Measurements from ENCODE around the gene CYP2A7. TPM values are rescaled to one million over a fixed set of nuclear protein-coding genes. Genes with fewer than 3 reads are reported as not detected.
A peak's percentile ranks its signal among the peaks of the same experiment; 100 is the strongest.

CYP2A7 gene
- total and polyA plus RNA-seq, 9 of the 15 experiments (the other 6 are each of a cell fraction or from before 2014, with no cell fraction given), result 0.22 TPM; not detected in 8

DNA sequence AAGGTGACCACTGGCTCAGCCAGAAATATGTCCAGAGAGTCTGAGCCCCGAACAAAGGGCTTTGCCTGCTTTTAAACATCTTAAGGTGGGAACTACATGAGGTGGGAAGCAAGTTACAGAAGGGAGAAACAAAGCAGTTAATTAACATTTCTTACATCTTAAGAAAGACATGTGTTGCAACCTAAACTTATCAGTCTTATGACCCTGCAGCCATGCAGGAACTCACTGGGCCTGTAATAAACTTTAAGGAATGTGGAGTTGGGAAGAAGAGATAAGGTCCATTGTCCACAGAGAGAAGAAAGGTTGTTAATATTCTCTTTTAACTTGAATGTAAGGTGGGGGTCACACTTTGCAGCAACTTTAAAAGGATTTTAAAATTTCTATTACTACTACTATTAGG is 46.8 kb upstream of the CYP2A7 start (continued):
- TF ChIP-seq, protein P1, sequence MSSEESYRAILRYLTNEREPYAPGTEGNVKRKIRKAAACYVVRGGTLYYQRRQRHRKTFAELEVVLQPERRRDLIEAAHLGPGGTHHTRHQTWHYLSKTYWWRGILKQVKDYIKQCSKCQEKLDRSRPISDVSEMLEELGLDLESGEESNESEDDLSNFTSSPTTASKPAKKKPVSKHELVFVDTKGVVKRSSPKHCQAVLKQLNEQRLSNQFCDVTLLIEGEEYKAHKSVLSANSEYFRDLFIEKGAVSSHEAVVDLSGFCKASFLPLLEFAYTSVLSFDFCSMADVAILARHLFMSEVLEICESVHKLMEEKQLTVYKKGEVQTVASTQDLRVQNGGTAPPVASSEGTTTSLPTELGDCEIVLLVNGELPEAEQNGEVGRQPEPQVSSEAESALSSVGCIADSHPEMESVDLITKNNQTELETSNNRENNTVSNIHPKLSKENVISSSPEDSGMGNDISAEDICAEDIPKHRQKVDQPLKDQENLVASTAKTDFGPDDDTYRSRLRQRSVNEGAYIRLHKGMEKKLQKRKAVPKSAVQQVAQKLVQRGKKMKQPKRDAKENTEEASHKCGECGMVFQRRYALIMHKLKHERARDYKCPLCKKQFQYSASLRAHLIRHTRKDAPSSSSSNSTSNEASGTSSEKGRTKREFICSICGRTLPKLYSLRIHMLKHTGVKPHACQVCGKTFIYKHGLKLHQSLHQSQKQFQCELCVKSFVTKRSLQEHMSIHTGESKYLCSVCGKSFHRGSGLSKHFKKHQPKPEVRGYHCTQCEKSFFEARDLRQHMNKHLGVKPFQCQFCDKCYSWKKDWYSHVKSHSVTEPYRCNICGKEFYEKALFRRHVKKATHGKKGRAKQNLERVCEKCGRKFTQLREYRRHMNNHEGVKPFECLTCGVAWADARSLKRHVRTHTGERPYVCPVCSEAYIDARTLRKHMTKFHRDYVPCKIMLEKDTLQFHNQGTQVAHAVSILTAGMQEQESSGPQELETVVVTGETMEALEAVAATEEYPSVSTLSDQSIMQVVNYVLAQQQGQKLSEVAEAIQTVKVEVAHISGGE (CRISPR knock-in tag; IDR thresholded peaks at IDR 0.05), result no peak
- TF ChIP-seq TAF15 (IDR thresholded peaks at IDR 0.05; ENCODE audit: low read depth, low read length), result no peak
- peak; percentile 74 for TF ChIP-seq TAL1 (IDR thresholded peaks at IDR 0.05)
- no peak for TF ChIP-seq RAD51 (IDR thresholded peaks at IDR 0.05; ENCODE audit: borderline replicate concordance, low read depth)
- no peak for TF ChIP-seq SLC30A9 (CRISPR knock-in tag; IDR thresholded peaks at IDR 0.05)
- TF ChIP-seq JUND (IDR thresholded peaks at IDR 0.05; ENCODE audit: borderline replicate concordance, low read depth, low read length), result peak; percentile 45; the same call in 1 of the 2 replicates
- no peak for TF ChIP-seq JUND (tag; IDR thresholded peaks at IDR 0.05; ENCODE audit: borderline replicate concordance, low read depth, low read length)
- no peak for TF ChIP-seq ZNF77 (CRISPR knock-in tag; IDR thresholded peaks at IDR 0.05)
- no peak for TF ChIP-seq TSC22D4 (tag; IDR thresholded peaks at IDR 0.05)
- TF ChIP-seq SRF (CRISPR knock-in tag; IDR thresholded peaks at IDR 0.05), result no peak
- TF ChIP-seq DDX20 (tag; IDR thresholded peaks at IDR 0.05; ENCODE audit: low read depth), result no peak
- TF ChIP-seq CBFA2T3 (IDR thresholded peaks at IDR 0.05), result peak; percentile 65; the same call in 1 of the 2 replicates
- no peak for TF ChIP-seq RCOR1 (IDR thresholded peaks at IDR 0.05; ENCODE audit: borderline replicate concordance in 1 of 2, low read depth in 2 of 2, low read length in 2 of 2)
- TF ChIP-seq GABPB1 (CRISPR knock-in tag; IDR thresholded peaks at IDR 0.05), result no peak
- TF ChIP-seq PRPF4 (IDR thresholded peaks at IDR 0.05; ENCODE audit: insufficient read depth, low read depth, low read length, poor library complexity, severe bottlenecking), result no peak
- TF ChIP-seq CEBPB (tag; IDR thresholded peaks at IDR 0.05), result peak; percentile 90
- TF ChIP-seq, protein P2, sequence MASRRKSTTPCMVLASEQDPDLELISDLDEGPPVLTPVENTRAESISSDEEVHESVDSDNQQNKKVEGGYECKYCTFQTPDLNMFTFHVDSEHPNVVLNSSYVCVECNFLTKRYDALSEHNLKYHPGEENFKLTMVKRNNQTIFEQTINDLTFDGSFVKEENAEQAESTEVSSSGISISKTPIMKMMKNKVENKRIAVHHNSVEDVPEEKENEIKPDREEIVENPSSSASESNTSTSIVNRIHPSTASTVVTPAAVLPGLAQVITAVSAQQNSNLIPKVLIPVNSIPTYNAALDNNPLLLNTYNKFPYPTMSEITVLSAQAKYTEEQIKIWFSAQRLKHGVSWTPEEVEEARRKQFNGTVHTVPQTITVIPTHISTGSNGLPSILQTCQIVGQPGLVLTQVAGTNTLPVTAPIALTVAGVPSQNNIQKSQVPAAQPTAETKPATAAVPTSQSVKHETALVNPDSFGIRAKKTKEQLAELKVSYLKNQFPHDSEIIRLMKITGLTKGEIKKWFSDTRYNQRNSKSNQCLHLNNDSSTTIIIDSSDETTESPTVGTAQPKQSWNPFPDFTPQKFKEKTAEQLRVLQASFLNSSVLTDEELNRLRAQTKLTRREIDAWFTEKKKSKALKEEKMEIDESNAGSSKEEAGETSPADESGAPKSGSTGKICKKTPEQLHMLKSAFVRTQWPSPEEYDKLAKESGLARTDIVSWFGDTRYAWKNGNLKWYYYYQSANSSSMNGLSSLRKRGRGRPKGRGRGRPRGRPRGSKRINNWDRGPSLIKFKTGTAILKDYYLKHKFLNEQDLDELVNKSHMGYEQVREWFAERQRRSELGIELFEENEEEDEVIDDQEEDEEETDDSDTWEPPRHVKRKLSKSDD (conservative IDR thresholded peaks at IDR 0.05; ENCODE audit: low read length), result no peak
- TF ChIP-seq TCF3 (CRISPR knock-in tag; IDR thresholded peaks at IDR 0.05), result peak; percentile 84
- TF ChIP-seq SMARCA4 (IDR thresholded peaks at IDR 0.05), result peak; percentile 79
- TF ChIP-seq LEF1 (IDR thresholded peaks at IDR 0.05), result peak; percentile 54; the same call in 1 of the 2 replicates
- no peak for TF ChIP-seq PHF20 (IDR thresholded peaks at IDR 0.05; ENCODE audit: partially characterized antibody)
- TF ChIP-seq CHD4 (IDR thresholded peaks at IDR 0.05; ENCODE audit: insufficient read depth, insufficient replicate concordance, low read depth, low read length, poor library complexity, severe bottlenecking), result no peak
- peak; percentile 56 for TF ChIP-seq DPF2 (IDR thresholded peaks at IDR 0.05)
- TF ChIP-seq FOSL1 (tag; conservative IDR thresholded peaks at IDR 0.05), result 0 out of 2 replicates have a peak, but pooled peaks have one; percentile 31
- TF ChIP-seq HNRNPH1 (optimal IDR thresholded peaks at IDR 0.05; ENCODE audit: low read depth, low read length), result no peak
- no peak for TF ChIP-seq ZNF780A (CRISPR knock-in tag; IDR thresholded peaks at IDR 0.05)
